Frontal cortex (tissue), 4 donors: ENCODE data around the gene HPCA. TPM values are rescaled to one million over a fixed set of nuclear protein-coding genes. Genes with fewer than 3 reads are reported as not detected.
A peak's percentile ranks its signal among the peaks of the same experiment; 100 is the strongest.

Source experiments
- DNase-seq, 2 donors: peaks; one replicate each; pipeline ENCODE4 v3.0.0; 2012; ENCODE audit warnings: low spot score in 2 of 2
- FAIRE-seq: peaks from 2 replicates; lab custom pipeline; 2012; peaks lifted over from hg19 to GRCh38; lab: Jason Lieb, UNC
- total RNA-seq: library from RNA; depleted of rRNA; stranded (reverse); fragments of >200 nt; gene quantifications from one replicate; pipeline ENCODE4 v1.2.3, GENCODE V29; 2014
- donor health status: control.
- donor health status: control.
- donor health status: control.

HPCA gene
- total RNA-seq, 1 donor from 2014 or later = 21.6 TPM

- DNase-seq (peak in 1 of 2 donors; percentile 59), FAIRE-seq (no peak)
Measured at GRCh38 chr1:32870615-32871363, 15.5 kb upstream of the HPCA start, which contains the start of gene FNDC5. Gene FNDC5 (minus strand): TSS chr1:32870912.

GRCh38 chr1:32871364-32872191 lies 14.7 kb upstream of the HPCA start:
- no peak for FAIRE-seq
- DNase-seq = no peak

GRCh38 chr1:32872192-32872460 lies 14.2 kb upstream of the HPCA start:
- DNase-seq (no peak), FAIRE-seq (no peak)

GRCh38 chr1:32873484-32873883 lies 12.8 kb upstream of the HPCA start:
- DNase-seq (no peak), FAIRE-seq (no peak)

GRCh38 chr1:32874860-32875752 lies 11.2 kb upstream of the HPCA start:
- no peak for DNase-seq
- FAIRE-seq = no peak

- no peak for FAIRE-seq
Measured at GRCh38 chr1:32876341-32877210, 9.7 kb upstream of the HPCA start.

GRCh38 chr1:32877211-32878110 lies 8.8 kb upstream of the HPCA start:
- DNase-seq (no peak), FAIRE-seq (no peak)

More at GRCh38 chr1:32876341-32877210, 9.7 kb upstream of the HPCA start:
- peak; percentile 62 to 73 for DNase-seq

GRCh38 chr1:32878183-32878582 lies 8.1 kb upstream of the HPCA start:
- DNase-seq (no peak), FAIRE-seq (no peak)

GRCh38 chr1:32878637-32879041 lies 7.7 kb upstream of the HPCA start:
- FAIRE-seq = no peak
- no peak for DNase-seq

- no peak for DNase-seq
- FAIRE-seq = no peak
Measured at GRCh38 chr1:32881291-32881690, 5.0 kb upstream of the HPCA start.

GRCh38 chr1:32881871-32882850 lies 4.1 kb upstream of the HPCA start:
- no peak for DNase-seq
- FAIRE-seq = no peak

GRCh38 chr1:32883338-32884031 lies 2.8 kb upstream of the HPCA start:
- FAIRE-seq (no peak), DNase-seq (no peak)

GRCh38 chr1:32884032-32884372 lies 2.3 kb upstream of the HPCA start:
- no peak for FAIRE-seq

GRCh38 chr1:32884726-32885125 lies 1.6 kb upstream of the HPCA start:
- DNase-seq = no peak
- no peak for FAIRE-seq

More at GRCh38 chr1:32884032-32884372, 2.3 kb upstream of the HPCA start:
- DNase-seq = no peak

- FAIRE-seq (no peak), DNase-seq (no peak)
Measured at GRCh38 chr1:32885676-32886003, 651 bp upstream of the HPCA start.

GRCh38 chr1:32886828-32887414 lies 630 bp downstream of the HPCA start:
- no peak for DNase-seq
- FAIRE-seq = no peak

- FAIRE-seq = no peak
- no peak for DNase-seq
Measured at GRCh38 chr1:32887623-32888022, 1.3 kb downstream of the HPCA start.
